Neural crest cell (in vitro differentiated cells): Measurements from ENCODE around the gene AFAP1. TPM values are rescaled to one million over a fixed set of nuclear protein-coding genes. Genes with fewer than 3 reads are reported as not detected.

ENCODE experiments used
- DNase-seq: peaks from one replicate; pipeline ENCODE4 v3.0.0; 2021; ENCODE audit warnings: low read depth, mixed read lengths, low spot score
- H3K27ac Mint-ChIP-seq: one replicate; pipeline ENCODE4 v1.8.0; 2021; ENCODE audit warnings: mild to moderate bottlenecking, mixed read lengths; ENCODE audit not compliant: unreplicated experiment
- H3K27me3 Mint-ChIP-seq: 2 replicates; pipeline ENCODE4 v1.8.0; 2021; ENCODE audit warnings: low read depth, mild to moderate bottlenecking, mixed read lengths
- H3K36me3 Mint-ChIP-seq: 2 replicates; pipeline ENCODE4 v1.8.0; 2021; ENCODE audit warnings: low read depth, mild to moderate bottlenecking, mixed read lengths
- H3K4me1 Mint-ChIP-seq: 2 replicates; pipeline ENCODE4 v1.8.0; 2021; ENCODE audit warnings: mixed read lengths
- H3K4me3 Mint-ChIP-seq: one replicate; pipeline ENCODE4 v1.8.0; 2021; ENCODE audit warnings: mild to moderate bottlenecking, mixed read lengths
- H3K9me3 Mint-ChIP-seq: 2 replicates; pipeline ENCODE4 v1.8.0; 2021; ENCODE audit warnings: mixed read lengths
- total RNA-seq: library from RNA; stranded (reverse); gene quantifications from 2 replicates; pipeline ENCODE4 v1.2.1, GENCODE V29; 2021
- TF ChIP-seq, protein P1 (sequence below): fragments of 200-600 bp; sonication (generic); conservative IDR thresholded peaks from 2 replicates; pipeline ENCODE4 v1.5.0; 2021; ENCODE audit warnings: antibody characterized with exemption, mild to moderate bottlenecking

The AFAP1 gene
- total RNA-seq, 1 donor from 2014 or later, result 28.1 TPM

DNA sequence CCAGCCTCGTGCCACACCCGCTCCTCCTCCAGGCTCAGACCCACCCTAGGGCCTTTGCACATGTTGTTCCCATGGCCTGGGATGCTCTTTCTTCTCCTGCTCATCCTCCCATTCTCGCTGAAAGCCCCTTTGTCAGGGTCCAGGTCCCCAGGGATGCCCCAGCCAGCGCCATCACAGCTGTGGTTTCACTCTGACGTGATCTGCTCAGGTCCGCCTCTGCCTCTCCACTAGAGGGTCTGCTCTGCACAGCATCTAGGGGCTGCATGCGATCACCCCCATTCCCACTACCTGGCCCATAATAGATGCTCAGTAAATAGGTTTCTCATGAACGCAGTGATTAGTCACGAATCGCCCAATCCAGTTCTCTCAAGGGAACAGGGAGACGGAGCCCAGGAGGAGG, 222.5 kb downstream of the AFAP1 start:
- H3K4me3 Mint-ChIP-seq, result no peak overlapping the region
- no peak for DNase-seq
- H3K27ac Mint-ChIP-seq, result no peak overlapping the region
- H3K27me3 Mint-ChIP-seq, result peaks cover 42% of the 10 kb centered on the region
- peaks cover 9% of the 10 kb centered on the region for H3K4me1 Mint-ChIP-seq
- no peaks in the 10 kb centered on the region for H3K9me3 Mint-ChIP-seq
- TF ChIP-seq, protein P1, sequence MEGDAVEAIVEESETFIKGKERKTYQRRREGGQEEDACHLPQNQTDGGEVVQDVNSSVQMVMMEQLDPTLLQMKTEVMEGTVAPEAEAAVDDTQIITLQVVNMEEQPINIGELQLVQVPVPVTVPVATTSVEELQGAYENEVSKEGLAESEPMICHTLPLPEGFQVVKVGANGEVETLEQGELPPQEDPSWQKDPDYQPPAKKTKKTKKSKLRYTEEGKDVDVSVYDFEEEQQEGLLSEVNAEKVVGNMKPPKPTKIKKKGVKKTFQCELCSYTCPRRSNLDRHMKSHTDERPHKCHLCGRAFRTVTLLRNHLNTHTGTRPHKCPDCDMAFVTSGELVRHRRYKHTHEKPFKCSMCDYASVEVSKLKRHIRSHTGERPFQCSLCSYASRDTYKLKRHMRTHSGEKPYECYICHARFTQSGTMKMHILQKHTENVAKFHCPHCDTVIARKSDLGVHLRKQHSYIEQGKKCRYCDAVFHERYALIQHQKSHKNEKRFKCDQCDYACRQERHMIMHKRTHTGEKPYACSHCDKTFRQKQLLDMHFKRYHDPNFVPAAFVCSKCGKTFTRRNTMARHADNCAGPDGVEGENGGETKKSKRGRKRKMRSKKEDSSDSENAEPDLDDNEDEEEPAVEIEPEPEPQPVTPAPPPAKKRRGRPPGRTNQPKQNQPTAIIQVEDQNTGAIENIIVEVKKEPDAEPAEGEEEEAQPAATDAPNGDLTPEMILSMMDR, result no peak
- H3K36me3 Mint-ChIP-seq, result no peaks in the 10 kb centered on the region

DNA sequence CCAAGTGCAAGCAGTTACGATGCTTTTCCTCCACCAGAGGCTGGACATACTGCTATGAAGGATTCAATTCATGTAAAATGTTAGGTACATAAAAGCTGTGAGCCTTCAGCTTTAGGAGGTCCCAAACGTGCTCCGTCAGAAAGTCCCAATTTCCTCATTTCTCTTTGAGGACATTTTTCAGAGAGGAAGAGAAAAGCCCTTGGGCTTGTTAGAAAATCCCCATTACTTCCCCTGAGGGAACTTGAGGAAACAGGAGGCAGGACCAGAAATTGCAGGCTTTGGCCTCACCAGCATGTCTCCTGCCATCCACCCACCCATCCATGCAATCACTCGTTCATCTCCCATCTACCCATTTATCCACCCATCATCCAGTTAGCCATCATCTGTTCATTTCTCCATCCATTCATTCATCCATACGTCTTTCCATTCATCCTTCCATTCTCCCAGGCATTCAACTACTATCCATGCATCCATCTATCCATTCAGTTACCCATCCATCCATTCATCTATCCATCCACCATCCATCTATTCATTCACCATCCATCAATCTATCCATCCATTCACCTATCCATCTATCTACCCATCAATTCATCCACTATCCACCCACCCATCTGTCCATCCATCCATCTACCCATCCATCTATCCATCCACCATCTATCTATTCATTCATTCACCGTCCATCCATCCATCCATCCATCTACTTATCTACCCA, 223.5 kb downstream of the AFAP1 start:
- Mint-ChIP-seq H3K36me3 (no peaks in the 10 kb centered on the region), H3K27ac (no peak overlapping the region), H3K4me1 (peaks cover 12% of the 10 kb centered on the region), H3K27me3 (peaks cover 40% of the 10 kb centered on the region), H3K9me3 (no peaks in the 10 kb centered on the region), H3K4me3 (no peak overlapping the region)
- no peak for DNase-seq
- TF ChIP-seq, protein P1, result no peak

DNA sequence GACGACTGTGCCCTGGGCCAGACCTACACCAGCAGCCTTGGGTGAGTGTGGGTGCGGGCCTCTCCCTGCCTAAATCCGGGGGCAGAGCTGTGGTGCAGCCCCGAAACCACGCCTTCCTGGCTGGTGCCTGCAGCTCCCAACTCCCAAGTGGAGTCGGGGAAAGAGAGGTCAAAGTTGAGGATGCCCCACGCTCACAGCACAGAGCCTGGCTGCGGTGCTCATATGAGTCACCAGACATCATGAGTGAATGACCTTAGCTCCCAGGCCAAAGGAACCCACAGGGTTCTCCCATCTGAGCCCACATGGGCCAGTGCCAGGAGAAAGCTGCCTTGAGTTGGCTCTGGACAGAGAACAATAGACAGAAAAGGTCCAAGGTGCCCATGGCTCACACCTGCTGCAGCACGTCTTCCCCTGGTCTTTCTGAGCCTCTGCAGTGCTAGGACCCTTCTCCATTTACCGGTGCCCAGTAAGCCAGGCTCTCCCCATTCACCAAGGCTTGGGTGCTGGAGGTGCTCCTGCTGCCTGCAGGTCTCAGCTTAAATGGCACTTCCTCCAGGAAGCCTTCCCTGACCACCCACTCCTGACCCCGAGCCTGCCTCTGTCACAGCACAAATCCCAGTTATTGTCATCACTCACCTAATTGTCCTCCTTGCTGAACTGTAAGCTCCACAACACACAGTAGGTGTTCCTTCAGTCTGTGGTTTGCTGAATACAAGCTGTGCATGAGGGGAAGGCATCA, 224.2 kb downstream of the AFAP1 start:
- H3K36me3 Mint-ChIP-seq, result no peaks in the 10 kb centered on the region
- no peak overlapping the region for H3K27ac Mint-ChIP-seq
- H3K4me3 Mint-ChIP-seq, result no peak overlapping the region
- peaks cover 38% of the 10 kb centered on the region for H3K27me3 Mint-ChIP-seq
- TF ChIP-seq, protein P1, result no peak
- peaks cover 19% of the 10 kb centered on the region for H3K4me1 Mint-ChIP-seq
- no peaks in the 10 kb centered on the region for H3K9me3 Mint-ChIP-seq
- DNase-seq, result no peak

DNA sequence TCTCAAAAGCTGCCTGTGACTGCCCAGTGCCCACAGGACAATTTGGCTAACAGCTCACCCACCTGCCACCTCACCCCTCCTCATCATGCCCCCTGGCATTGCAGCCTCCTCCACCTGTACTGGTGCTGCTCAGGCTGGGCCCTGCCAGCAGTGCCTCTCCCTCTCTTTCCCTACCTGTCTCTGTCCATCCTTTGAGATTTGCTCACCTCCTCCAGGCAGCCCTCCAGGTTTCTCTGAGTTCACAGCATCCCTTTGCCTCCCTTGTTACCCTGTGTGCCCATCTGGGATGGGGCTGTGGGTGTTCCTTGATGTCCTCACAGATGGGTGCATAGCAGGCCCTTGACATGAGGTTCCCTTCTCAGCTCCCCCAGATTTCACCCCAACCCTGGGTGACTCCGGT, 224.9 kb downstream of the AFAP1 start:
- Mint-ChIP-seq H3K9me3 (no peaks in the 10 kb centered on the region), H3K27ac (no peak overlapping the region), H3K4me1 (peaks cover 16% of the 10 kb centered on the region), H3K36me3 (no peaks in the 10 kb centered on the region), H3K4me3 (no peak overlapping the region), H3K27me3 (peaks cover 31% of the 10 kb centered on the region)
- TF ChIP-seq, protein P1, result no peak
- no peak for DNase-seq

DNA sequence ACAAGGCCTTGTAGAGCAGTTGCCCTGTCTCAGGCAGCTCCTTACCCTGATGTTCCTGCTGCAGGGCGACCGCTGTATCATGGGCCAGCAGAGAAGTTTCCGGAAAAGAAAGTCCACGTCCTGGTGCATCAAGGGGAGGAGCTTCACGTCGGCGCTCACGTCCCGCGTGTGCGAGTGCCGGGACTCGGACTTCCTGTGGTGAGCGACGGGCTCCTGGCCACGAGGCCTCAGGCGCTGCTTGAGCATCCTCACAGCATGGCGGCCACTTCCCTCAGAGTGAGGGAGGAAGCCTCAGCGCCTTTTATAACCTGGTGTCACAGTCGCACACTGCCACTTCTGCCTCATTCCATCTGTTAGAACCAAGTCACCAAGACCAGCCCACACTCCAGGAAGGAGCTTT, 225.5 kb downstream of the AFAP1 start:
- TF ChIP-seq, protein P1, result no peak
- H3K27me3 Mint-ChIP-seq, result peaks cover 28% of the 10 kb centered on the region
- no peaks in the 10 kb centered on the region for H3K9me3 Mint-ChIP-seq
- peaks cover 14% of the 10 kb centered on the region for H3K4me1 Mint-ChIP-seq
- H3K4me3 Mint-ChIP-seq, result no peak overlapping the region
- no peak for DNase-seq
- H3K36me3 Mint-ChIP-seq, result no peaks in the 10 kb centered on the region
- no peak overlapping the region for H3K27ac Mint-ChIP-seq
